D721Med (cell line): ENCODE results near the gene TBC1D22A.

Experiments used
- DNase-seq: peaks from one replicate; pipeline ENCODE4 v3.0.0; 2011; ENCODE audit warnings: low spot score; ENCODE audit not compliant: insufficient read length
- FAIRE-seq: peaks from 2 replicates; lab custom pipeline; 2011; peaks lifted over from hg19 to GRCh38; lab: Jason Lieb, UNC
- CTCF ChIP-seq: IDR thresholded peaks from 2 replicates; pipeline ENCODE4 v1.5.1; 2012; ENCODE audit warnings: mild to moderate bottlenecking, control low read depth; ENCODE audit not compliant: insufficient read depth; ENCODE audit errors: missing control alignments

Gene TBC1D22A

GRCh38 chr22:47014636-47015345 is 252.3 kb downstream of the TBC1D22A start:
- FAIRE-seq (no peak), DNase-seq (no peak)
- TF ChIP-seq CTCF = no peak

GRCh38 chr22:47015589-47016178 is 253.2 kb downstream of the TBC1D22A start:
- DNase-seq = no peak
- FAIRE-seq = no peak
- no peak for TF ChIP-seq CTCF

DNA sequence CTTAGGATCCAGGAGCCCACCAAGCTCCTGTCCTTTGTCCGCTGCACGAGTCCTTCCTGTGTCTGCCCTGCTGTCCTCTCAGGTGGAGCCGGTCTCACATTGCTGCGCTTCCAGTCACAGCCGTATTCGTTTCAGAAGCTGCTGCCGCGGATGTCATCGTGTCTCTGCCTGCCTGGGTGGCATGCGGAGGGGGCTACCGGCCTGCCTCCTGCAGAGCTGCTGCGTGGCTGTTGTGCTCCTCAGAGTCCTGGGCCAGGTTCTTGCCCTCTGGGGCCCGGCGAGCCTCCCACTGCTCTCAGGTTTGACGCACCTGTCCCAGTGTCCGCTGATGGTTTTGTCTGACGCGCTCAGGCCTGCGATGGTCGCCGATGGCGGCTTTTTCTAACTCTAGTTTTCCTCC is 254.2 kb downstream of the TBC1D22A start:
- FAIRE-seq = no peak
- TF ChIP-seq CTCF = no peak
- no peak for DNase-seq

- FAIRE-seq (no peak), DNase-seq (no peak)
- no peak for TF ChIP-seq CTCF
Observed at GRCh38 chr22:47017245-47017644, 254.8 kb downstream of the TBC1D22A start.

- TF ChIP-seq CTCF = no peak
- no peak for FAIRE-seq
- DNase-seq = no peak
Observed at GRCh38 chr22:47018010-47018910, 255.8 kb downstream of the TBC1D22A start.

GRCh38 chr22:47019012-47019790 is 256.8 kb downstream of the TBC1D22A start:
- FAIRE-seq (no peak), DNase-seq (no peak)
- no peak for TF ChIP-seq CTCF
